NT2/D1 (cell line): ENCODE data around the gene HOXB4.

Source experiments
- DNase-seq: peaks from one replicate; pipeline ENCODE4 v3.0.0-alpha.2; 2011; ENCODE audit warnings: low read depth, low spot score
- H3K27me3 ChIP-seq: 2 replicates; pipeline ENCODE4 v1.6.0; 2011; ENCODE audit warnings: mild to moderate bottlenecking; ENCODE audit not compliant: insufficient read length, insufficient read depth
- H3K36me3 ChIP-seq: 2 replicates; pipeline ENCODE4 v1.6.1; 2011; ENCODE audit warnings: mild to moderate bottlenecking, low read length, mixed read lengths; ENCODE audit not compliant: insufficient read depth, insufficient read length
- H3K4me1 ChIP-seq: 2 replicates; pipeline ENCODE4 v1.5.1; 2011; ENCODE audit not compliant: insufficient read depth, insufficient read length
- H3K4me3 ChIP-seq: 2 replicates; pipeline ENCODE4 v1.5.1; 2011; ENCODE audit warnings: low read depth; ENCODE audit not compliant: insufficient read length
- H3K9ac ChIP-seq: 2 replicates; pipeline ENCODE4 v1.6.0; 2011; ENCODE audit warnings: low read depth; ENCODE audit not compliant: insufficient read length
- H3K9me3 ChIP-seq: 2 replicates; pipeline ENCODE4 v1.5.1; 2011; ENCODE audit warnings: mild to moderate bottlenecking, low read length; ENCODE audit not compliant: insufficient read depth
- SUZ12 ChIP-seq: IDR thresholded peaks from 2 replicates; pipeline ENCODE4 v1.6.1; 2011; ENCODE audit not compliant: insufficient read length, insufficient read depth; ENCODE audit errors: extremely low read depth
- YY1 ChIP-seq: IDR thresholded peaks from 2 replicates; pipeline ENCODE4 v1.6.1; 2011; ENCODE audit not compliant: insufficient read length, insufficient read depth
- ZNF274 ChIP-seq: IDR thresholded peaks from 2 replicates; pipeline ENCODE4 v1.6.1; 2011; ENCODE audit warnings: mild to moderate bottlenecking, low read depth, low read length

The HOXB4 gene

DNA sequence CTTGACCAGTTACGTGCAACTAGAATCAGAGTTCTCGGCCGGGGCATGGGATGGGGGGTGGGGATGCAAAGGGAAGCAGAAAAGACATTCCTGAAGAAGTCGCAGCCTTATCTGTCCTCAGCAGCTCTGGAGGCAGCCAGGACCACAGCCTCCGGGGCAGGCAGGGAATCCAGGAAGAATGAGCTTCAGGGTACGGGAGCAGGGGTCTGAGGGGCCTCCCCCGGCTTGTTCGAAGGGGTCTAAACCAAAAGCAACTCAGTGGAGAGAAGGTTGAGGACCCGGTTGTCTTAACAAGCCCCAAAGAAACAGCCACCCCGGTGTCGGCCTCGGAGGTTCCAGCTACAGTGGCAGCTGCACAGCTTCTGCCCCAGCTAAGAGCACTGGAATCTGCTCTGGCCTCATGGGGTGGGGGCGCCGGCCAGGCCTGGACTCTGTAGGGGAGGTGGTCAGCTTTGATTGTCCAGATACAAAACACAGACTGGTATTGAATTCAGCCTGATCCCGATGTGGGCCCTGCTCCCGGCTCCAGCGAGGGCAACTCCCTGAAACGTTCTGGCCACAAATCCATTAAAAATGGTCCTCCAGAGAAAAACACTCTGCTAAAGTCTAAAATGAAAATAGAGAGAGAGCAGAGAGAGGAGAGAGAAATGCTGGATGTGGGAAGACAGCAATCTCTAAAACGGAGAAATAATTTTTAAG lies 7.7 kb downstream of the HOXB4 start:
- no peaks in the 10 kb centered on the region for H3K36me3 ChIP-seq
- H3K9ac ChIP-seq, result no peak overlapping the region
- H3K27me3 ChIP-seq, result peaks cover 100% of the 10 kb centered on the region
- TF ChIP-seq YY1, result no peak
- peak; percentile 87 for TF ChIP-seq SUZ12
- peaks cover 11% of the 10 kb centered on the region; the same call in 1 of the 2 replicates for H3K9me3 ChIP-seq
- no peak overlapping the region for H3K4me3 ChIP-seq
- no peak for DNase-seq
- H3K4me1 ChIP-seq, result peaks cover 2% of the 10 kb centered on the region

DNA sequence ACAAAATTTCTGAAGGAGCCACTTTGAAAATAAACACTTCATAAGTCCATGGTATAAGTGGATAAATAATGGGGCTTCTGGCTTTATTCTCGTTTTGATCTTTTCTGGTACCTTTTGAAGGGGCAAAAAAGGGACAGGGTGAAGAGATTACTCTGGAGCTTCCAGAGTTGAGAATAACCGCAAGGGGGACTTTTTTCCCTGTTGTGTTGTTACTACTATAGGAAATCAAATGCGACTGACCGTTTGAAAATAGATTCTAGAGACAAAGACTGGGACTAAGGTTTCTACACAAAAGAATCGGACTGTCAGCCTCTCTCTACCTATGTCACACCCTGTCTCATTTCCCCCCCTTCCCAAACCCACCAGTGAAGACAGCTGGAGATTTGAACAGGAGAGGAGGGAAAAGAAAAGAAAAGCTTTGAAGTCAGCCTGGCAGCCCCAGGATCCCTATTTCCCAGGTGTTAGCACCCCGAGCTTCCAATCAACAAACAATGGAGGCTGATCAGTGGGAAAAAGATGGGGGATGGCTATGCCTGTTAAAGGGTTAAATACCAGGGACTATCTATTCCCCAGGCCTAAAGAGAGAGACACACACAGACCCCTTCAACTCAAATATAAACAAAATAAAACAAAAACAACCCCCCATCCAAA lies 8.4 kb downstream of the HOXB4 start:
- peaks cover 100% of the 10 kb centered on the region for H3K27me3 ChIP-seq
- no peak overlapping the region for H3K4me3 ChIP-seq
- DNase-seq, result no peak
- peaks cover 2% of the 10 kb centered on the region for H3K4me1 ChIP-seq
- no peaks in the 10 kb centered on the region for H3K36me3 ChIP-seq
- H3K9me3 ChIP-seq, result peaks cover 11% of the 10 kb centered on the region; the same call in 1 of the 2 replicates
- TF ChIP-seq SUZ12 (no peak), YY1 (no peak), ZNF274 (no peak)
- no peak overlapping the region for H3K9ac ChIP-seq

DNA sequence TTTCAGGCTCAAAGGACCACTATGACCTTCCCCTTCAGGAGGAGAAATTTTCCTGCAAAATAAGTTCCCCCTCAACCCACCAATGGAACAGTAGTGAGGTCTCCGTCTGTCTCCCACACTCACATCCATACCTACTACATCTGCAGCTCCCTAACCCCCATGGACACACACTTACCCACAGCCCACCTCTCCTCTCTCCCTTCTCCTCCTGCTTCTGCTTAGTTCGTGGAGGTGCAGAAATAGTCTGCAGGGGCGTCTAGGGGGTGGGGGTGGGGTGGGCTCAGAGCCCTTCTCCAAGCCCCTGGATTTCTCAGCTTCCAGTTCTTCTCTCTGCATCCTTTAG lies 8.9 kb downstream of the HOXB4 start:
- peaks cover 2% of the 10 kb centered on the region for H3K4me1 ChIP-seq
- no peak overlapping the region for H3K4me3 ChIP-seq
- H3K27me3 ChIP-seq, result peaks cover 100% of the 10 kb centered on the region

DNA sequence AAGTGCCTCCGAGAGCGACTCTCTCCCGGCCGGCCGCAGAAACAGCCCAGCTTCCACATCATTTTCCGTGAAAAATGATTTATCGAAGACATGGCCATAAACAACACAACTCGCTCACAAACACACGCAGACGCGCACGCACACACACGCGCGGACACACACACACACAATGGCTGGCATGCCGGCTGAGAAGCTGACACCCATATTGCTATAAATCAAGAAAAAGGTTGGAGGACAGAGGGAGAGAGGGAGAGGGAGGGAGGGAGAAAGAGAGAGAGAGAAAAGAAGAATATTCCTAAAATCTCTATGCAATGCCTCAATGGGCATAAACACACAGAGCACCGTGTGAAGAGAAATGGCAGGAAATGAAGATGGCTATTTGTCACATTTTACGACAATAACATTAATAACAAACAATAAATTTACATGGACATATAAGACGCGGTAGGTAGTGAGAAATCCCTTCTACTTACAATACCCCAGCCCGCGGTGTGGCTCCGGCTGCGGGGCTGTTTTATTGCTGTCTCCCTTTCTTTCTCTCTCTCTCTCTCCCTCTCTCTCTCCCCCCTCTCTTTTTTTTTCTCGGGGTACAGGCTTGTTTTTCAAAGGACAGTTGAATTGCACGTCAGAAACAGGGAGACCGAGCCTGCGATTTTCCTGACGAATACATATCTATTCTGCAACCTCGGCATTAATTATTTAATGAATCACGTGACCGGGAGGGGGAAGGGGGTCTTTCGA lies 9.5 kb downstream of the HOXB4 start:
- no peak for TF ChIP-seq ZNF274
- no peak for TF ChIP-seq YY1
- no peak for TF ChIP-seq SUZ12
- DNase-seq, result no peak
- no peak overlapping the region for H3K4me3 ChIP-seq

More for the DNA sequence above, 8.9 kb downstream of the HOXB4 start:
- TF ChIP-seq SUZ12, result no peak
- no peak for TF ChIP-seq ZNF274
- no peak for TF ChIP-seq YY1
- H3K36me3 ChIP-seq, result no peaks in the 10 kb centered on the region
- H3K9me3 ChIP-seq, result peaks cover 11% of the 10 kb centered on the region; the same call in 1 of the 2 replicates
- H3K9ac ChIP-seq, result no peak overlapping the region
- no peak for DNase-seq

DNA sequence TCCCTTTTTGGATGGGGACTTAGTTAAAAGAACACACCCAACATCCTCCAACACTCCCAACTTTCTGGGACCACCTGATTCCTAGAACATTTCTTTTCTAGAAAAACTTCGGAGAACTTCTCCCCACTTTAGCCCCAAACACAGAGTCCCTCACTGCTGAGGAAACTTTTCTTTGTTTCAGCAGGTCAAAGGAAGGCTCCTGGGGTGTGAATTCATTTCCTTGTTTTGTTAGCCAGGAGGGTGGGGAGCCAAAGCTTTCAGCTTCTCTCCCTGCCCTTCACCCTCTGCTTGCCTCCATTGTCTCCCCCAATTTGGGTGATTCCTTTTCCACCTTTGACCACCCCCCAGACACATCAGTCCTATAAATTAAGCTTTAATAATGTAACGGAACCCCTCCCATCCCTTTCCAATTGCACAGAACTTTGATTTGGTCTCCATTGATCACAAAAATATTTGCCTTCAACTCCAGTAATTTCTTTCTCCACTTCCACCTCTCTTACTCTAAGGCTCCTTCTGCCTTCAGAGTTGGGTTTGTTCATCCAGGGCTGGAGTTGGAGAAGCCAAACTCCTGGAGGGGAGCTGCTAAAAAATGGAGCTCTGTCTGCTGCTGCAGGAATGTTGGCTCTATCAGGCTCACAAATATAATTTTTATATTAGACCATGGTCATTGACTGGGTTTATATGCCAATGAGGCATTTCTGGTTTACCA lies 10.3 kb downstream of the HOXB4 start:
- H3K9ac ChIP-seq, result no peak overlapping the region
- no peak overlapping the region for H3K4me3 ChIP-seq

More for the DNA sequence above, 9.5 kb downstream of the HOXB4 start:
- H3K9ac ChIP-seq, result no peak overlapping the region
- H3K4me1 ChIP-seq, result peaks cover 2% of the 10 kb centered on the region
- peaks cover 100% of the 10 kb centered on the region for H3K27me3 ChIP-seq
- H3K9me3 ChIP-seq, result peaks cover 11% of the 10 kb centered on the region; the same call in 1 of the 2 replicates
- H3K36me3 ChIP-seq, result no peaks in the 10 kb centered on the region

DNA sequence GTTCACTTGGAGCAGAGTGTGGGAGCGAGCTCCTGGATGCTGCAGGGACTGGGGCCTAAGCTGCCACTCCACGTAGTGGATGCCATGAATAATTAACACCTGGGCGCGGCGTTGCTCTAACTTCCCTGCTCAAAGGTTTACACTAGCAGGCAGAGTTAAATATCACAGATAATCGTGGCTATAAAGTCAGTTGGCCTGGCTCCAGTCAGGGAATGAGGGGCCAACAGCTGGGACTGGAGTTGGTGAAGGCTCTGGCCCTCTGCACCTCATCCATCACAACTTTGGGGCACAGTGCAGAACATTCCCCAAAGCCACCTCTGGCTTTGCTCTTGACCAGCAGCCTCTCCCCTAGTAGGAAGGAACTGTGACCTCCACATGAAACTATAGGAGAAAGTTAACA lies 10.9 kb downstream of the HOXB4 start:
- H3K4me3 ChIP-seq, result no peak overlapping the region
- no peak overlapping the region for H3K9ac ChIP-seq
- peaks cover 2% of the 10 kb centered on the region for H3K4me1 ChIP-seq
- DNase-seq, result no peak
- H3K9me3 ChIP-seq, result peaks cover 11% of the 10 kb centered on the region; the same call in 1 of the 2 replicates
- no peaks in the 10 kb centered on the region for H3K36me3 ChIP-seq
- TF ChIP-seq ZNF274, result no peak
- TF ChIP-seq YY1, result no peak
- TF ChIP-seq SUZ12, result no peak
- H3K27me3 ChIP-seq, result peaks cover 100% of the 10 kb centered on the region

More for the DNA sequence above, 10.3 kb downstream of the HOXB4 start:
- peaks cover 11% of the 10 kb centered on the region; the same call in 1 of the 2 replicates for H3K9me3 ChIP-seq
- H3K36me3 ChIP-seq, result no peaks in the 10 kb centered on the region
- H3K27me3 ChIP-seq, result peaks cover 100% of the 10 kb centered on the region
- peaks cover 2% of the 10 kb centered on the region for H3K4me1 ChIP-seq
- no peak for DNase-seq
- TF ChIP-seq ZNF274, result no peak
- no peak for TF ChIP-seq SUZ12
- TF ChIP-seq YY1, result no peak
